A673 (cell line): Measurements from ENCODE around the gene FBLN2. TPM values are rescaled to one million over a fixed set of nuclear protein-coding genes. Genes with fewer than 3 reads are reported as not detected.

Source experiments
- BruUV-seq: library from RNA; stranded (reverse); fragments of 400-500 nt; replicated peaks from 2 replicates; lab custom pipeline; 2021; lab: Mats Ljungman, UMichigan
- CTCF ChIA-PET: fragments of 300-600 bp; sonication (Branson Sonifier 250); formaldehyde crosslinking; loops from one replicate; lab custom pipeline; 2022; ENCODE audit warnings: antibody characterized with exemption; lab: Charles Lee
- POLR2A ChIA-PET: fragments of 300-600 bp; sonication (Branson Sonifier 250); formaldehyde crosslinking; loops from one replicate; lab custom pipeline; 2022; ENCODE audit warnings: antibody characterized with exemption; ENCODE audit not compliant: low non-redundant PET; lab: Charles Lee
- DNase-seq: peaks from one replicate; pipeline ENCODE4 v3.0.0-alpha.2; 2015; ENCODE audit warnings: low spot score
- H3K27ac ChIP-seq: fragments of 200-600 bp; sonication (generic); 2 replicates; pipeline ENCODE4 v1.5.1; 2016; ENCODE audit warnings: mixed run types, low read depth, mild to moderate bottlenecking, mixed read lengths, antibody characterized with exemption, low read length; ENCODE audit not compliant: poor library complexity, severe bottlenecking
- H3K27me3 ChIP-seq: fragments of 200-600 bp; sonication (generic); replicated peaks from 2 replicates; pipeline ENCODE4 v1.6.1; 2017; ENCODE audit warnings: mixed run types, low read depth, mild to moderate bottlenecking, mixed read lengths, antibody characterized with exemption, low read length; ENCODE audit not compliant: insufficient read depth, poor library complexity
- H3K36me3 ChIP-seq: fragments of 200-600 bp; sonication (generic); 2 replicates; pipeline ENCODE4 v1.6.1; 2016; ENCODE audit warnings: mixed run types, mild to moderate bottlenecking, mixed read lengths, antibody characterized with exemption, low read length; ENCODE audit not compliant: insufficient read depth, poor library complexity, severe bottlenecking
- H3K4me1 ChIP-seq: fragments of 200-600 bp; sonication (generic); 2 replicates; pipeline ENCODE4 v1.6.1; 2017; ENCODE audit warnings: mixed run types, mild to moderate bottlenecking, mixed read lengths, antibody characterized with exemption, low read length; ENCODE audit not compliant: insufficient read depth, poor library complexity, severe bottlenecking
- H3K4me3 ChIP-seq: fragments of 200-600 bp; sonication (generic); 2 replicates; pipeline ENCODE4 v1.5.1; 2016; ENCODE audit warnings: low read depth, mixed run types, mild to moderate bottlenecking, mixed read lengths, low read length; ENCODE audit not compliant: poor library complexity, severe bottlenecking
- H3K9me3 ChIP-seq: fragments of 200-600 bp; sonication (generic); 2 replicates; pipeline ENCODE4 v1.6.1; 2016; ENCODE audit warnings: mixed run types, low read depth, mild to moderate bottlenecking, mixed read lengths, antibody characterized with exemption, low read length; ENCODE audit not compliant: poor library complexity, severe bottlenecking
- CTCF ChIP-seq: fragments of 300-800, 200-600 bp; sonication (generic); conservative IDR thresholded peaks from 2 replicates; pipeline ENCODE4 v1.5.1; 2017; ENCODE audit warnings: low read depth, mild to moderate bottlenecking, antibody characterized with exemption, low read length, moderate library complexity, mixed read lengths
- EZH2 ChIP-seq: fragments of 200-600 bp; sonication (generic); IDR thresholded peaks from 2 replicates; pipeline ENCODE4 v1.6.1; 2017; ENCODE audit warnings: borderline replicate concordance, low read depth, mild to moderate bottlenecking, mixed read lengths, antibody characterized with exemption, low read length; ENCODE audit not compliant: poor library complexity, severe bottlenecking
- intact Hi-C: fragments of 100-400 bp; cut with micrococcal nuclease; formaldehyde crosslinking; loops from one replicate; pipeline ENCODE4 v1.10.0; 2022; ENCODE audit not compliant: unreplicated experiment
- total RNA-seq: library from RNA; stranded (reverse); gene quantifications from 2 replicates; pipeline ENCODE4 v1.2.3, GENCODE V29; 2021

The FBLN2 gene
- total RNA-seq, 1 experiment from 2014 or later: 0.71 TPM

- Histone ChIP-seq H3K4me1 (peaks cover 4% of the 10 kb centered on the region), H3K27me3 (no peaks in the 10 kb centered on the region), H3K27ac (no peak overlapping the region), H3K4me3 (no peak overlapping the region), H3K36me3 (no peaks in the 10 kb centered on the region), H3K9me3 (no peaks in the 10 kb centered on the region)
- no TSS peak for BruUV-seq
- TF ChIP-seq EZH2 (no peak), CTCF (no peak)
- POLR2A ChIA-PET: no interaction called here
- CTCF ChIA-PET: no interaction called here
- DNase-seq: no peak
- intact Hi-C loops: no loop called here
These were observed 10.2 kb upstream of the FBLN2 start for GRCh38 chr3:13538520-13539291.

- DNase-seq: no peak
- peaks cover 4% of the 10 kb centered on the region for H3K4me1 ChIP-seq
- H3K36me3 ChIP-seq: no peaks in the 10 kb centered on the region
- H3K27me3 ChIP-seq: no peaks in the 10 kb centered on the region
- no peak overlapping the region for H3K4me3 ChIP-seq
- intact Hi-C loops: no loop called here
- POLR2A ChIA-PET: no interaction called here
- no peak for TF ChIP-seq EZH2
- TF ChIP-seq CTCF: no peak
- CTCF ChIA-PET: no interaction called here
- H3K9me3 ChIP-seq: no peaks in the 10 kb centered on the region
- no TSS peak for BruUV-seq
- H3K27ac ChIP-seq: no peak overlapping the region
These were observed 9.7 kb upstream of the FBLN2 start for GRCh38 chr3:13539292-13539638.

- H3K4me3 ChIP-seq: no peak overlapping the region
- ChIA-PET CTCF (no interaction called here), POLR2A (no interaction called here)
- no peaks in the 10 kb centered on the region for H3K36me3 ChIP-seq
- no peaks in the 10 kb centered on the region for H3K27me3 ChIP-seq
- peaks cover 4% of the 10 kb centered on the region for H3K4me1 ChIP-seq
- no peaks in the 10 kb centered on the region for H3K9me3 ChIP-seq
- no peak for TF ChIP-seq CTCF
- TF ChIP-seq EZH2: no peak
- no TSS peak for BruUV-seq
- H3K27ac ChIP-seq: no peak overlapping the region
- intact Hi-C loops: no loop called here
- no peak for DNase-seq
These were observed 9.3 kb upstream of the FBLN2 start for GRCh38 chr3:13539671-13540070.
